Measurements from ENCODE around the gene WAPL. TPM values are rescaled to one million over a fixed set of nuclear protein-coding genes. Genes with fewer than 3 reads are reported as not detected.

WAPL gene
- total and polyA plus RNA-seq, 2 donors (not counting 1 experiment from before 2014, with no cell fraction given), result 8.3 to 42.8 TPM

DNA sequence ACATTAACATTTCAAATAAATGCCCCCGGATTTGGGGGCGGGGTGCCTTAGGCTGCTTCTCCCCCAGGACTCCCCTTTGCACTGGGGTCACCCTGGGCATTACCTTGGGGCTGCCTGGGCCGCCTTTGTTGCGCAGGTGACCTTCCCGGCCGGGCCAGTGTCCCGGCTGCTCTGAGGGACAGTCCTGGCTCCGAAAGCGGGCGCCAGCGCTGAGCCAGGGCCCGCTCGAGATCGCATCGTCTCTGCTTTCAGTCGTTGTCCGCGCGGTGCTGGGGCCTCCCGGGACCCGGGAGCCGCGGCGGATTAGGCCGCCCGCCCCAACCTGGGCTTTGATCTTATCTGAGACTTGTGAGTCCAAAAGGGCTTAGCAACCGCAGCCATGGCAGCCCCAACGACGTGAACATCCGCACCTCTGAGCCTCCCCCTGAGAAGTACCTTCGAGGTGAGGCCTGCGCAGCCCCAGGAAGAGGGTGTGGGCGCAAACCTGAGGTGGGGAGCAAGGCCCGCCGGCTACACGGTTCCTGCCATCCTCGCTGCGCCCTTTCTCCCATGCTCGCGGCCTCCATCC is 14.8 kb upstream of the WAPL start:
- H3K4me1 ChIP-seq (ENCODE audit: control insufficient read depth in 2 of 2, insufficient read depth in 2 of 2, low read length in 2 of 2), result peaks cover 15 to 21% of the 10 kb centered on the region in 2 donors
- H3K36me3 ChIP-seq (replicated peaks in 1 of 2; ENCODE audit: control extremely low read depth in 1 of 2, control insufficient read depth in 1 of 2, extremely low read depth in 1 of 2, insufficient read depth in 2 of 2, low read length in 1 of 2), result no peaks in the 10 kb centered on the region
- H3K4me2 ChIP-seq (replicated peaks; ENCODE audit: low read depth, low read length, poor library complexity, severe bottlenecking), result peak overlapping the region; percentile 96
- ATAC-seq (ENCODE audit: low read depth), result peak; percentile 37
- peak overlapping the region in 4 of 5 experiments; percentile 30 to 60 (median 56) for H3K4me3 ChIP-seq (ENCODE audit: control extremely low read depth in 1 of 5, extremely low read depth in 1 of 5, insufficient read depth in 1 of 5, low read depth in 2 of 5, low read length in 4 of 5)
- H3K27ac ChIP-seq (ENCODE audit: low read length in 2 of 2), result no peak overlapping the region
- peaks cover 0 to 27% (median 6%) of the 10 kb centered on the region in 4 experiments for H3K27me3 ChIP-seq (replicated peaks in 1 of 4; ENCODE audit: control extremely low read depth in 1 of 4, control insufficient read depth in 3 of 4, insufficient read depth in 4 of 4, low read length in 3 of 4)
- H3K9me3 Mint-ChIP-seq (ENCODE audit: insufficient read depth), result no peaks in the 10 kb centered on the region
- ChIA-PET POLR2A (no interaction called here), CTCF (interaction anchor here (0.5 to 0.7 kb wide), 2 partner anchors 14 to 93 kb away, joined by 3 to 4 read pairs; no protein-coding TSS in a partner anchor)
- 7% methylated on average over 40 of the region's 40 CpGs for WGBS (ENCODE audit: insufficient coverage)
- peak; percentile 58 for DNase-seq
- intact Hi-C loops (cut with micrococcal nuclease), result loop anchor here (1.0 kb wide), 1 partner anchor 15 kb away; the partner anchor contains the start of gene WAPL
- H2AFZ ChIP-seq (ENCODE audit: insufficient read depth, low read depth, low read length, poor library complexity, severe bottlenecking), result peak overlapping the region; percentile 96
- peak overlapping the region; percentile 85 for H3K4me3 Mint-ChIP-seq
- H3K79me2 ChIP-seq (ENCODE audit: control insufficient read depth, insufficient read depth, low read length), result no peaks in the 10 kb centered on the region
- peaks cover 0 to 12% (median 0%) of the 10 kb centered on the region in 3 donors for H3K9me3 ChIP-seq (ENCODE audit: control extremely low read depth in 1 of 3, control insufficient read depth in 2 of 3, insufficient read depth in 1 of 3, low read length in 2 of 3)
- no peaks in the 10 kb centered on the region for H4K20me1 ChIP-seq (ENCODE audit: control insufficient read depth, insufficient read depth, low read length, poor library complexity, severe bottlenecking)
- peaks cover 14% of the 10 kb centered on the region for H3K4me1 Mint-ChIP-seq
- H3K27me3 Mint-ChIP-seq, result peaks cover 9% of the 10 kb centered on the region
- peak overlapping the region; percentile 74 for H3K27ac Mint-ChIP-seq
- TF ChIP-seq, protein P1, sequence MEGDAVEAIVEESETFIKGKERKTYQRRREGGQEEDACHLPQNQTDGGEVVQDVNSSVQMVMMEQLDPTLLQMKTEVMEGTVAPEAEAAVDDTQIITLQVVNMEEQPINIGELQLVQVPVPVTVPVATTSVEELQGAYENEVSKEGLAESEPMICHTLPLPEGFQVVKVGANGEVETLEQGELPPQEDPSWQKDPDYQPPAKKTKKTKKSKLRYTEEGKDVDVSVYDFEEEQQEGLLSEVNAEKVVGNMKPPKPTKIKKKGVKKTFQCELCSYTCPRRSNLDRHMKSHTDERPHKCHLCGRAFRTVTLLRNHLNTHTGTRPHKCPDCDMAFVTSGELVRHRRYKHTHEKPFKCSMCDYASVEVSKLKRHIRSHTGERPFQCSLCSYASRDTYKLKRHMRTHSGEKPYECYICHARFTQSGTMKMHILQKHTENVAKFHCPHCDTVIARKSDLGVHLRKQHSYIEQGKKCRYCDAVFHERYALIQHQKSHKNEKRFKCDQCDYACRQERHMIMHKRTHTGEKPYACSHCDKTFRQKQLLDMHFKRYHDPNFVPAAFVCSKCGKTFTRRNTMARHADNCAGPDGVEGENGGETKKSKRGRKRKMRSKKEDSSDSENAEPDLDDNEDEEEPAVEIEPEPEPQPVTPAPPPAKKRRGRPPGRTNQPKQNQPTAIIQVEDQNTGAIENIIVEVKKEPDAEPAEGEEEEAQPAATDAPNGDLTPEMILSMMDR (IDR thresholded peaks at IDR 0.05), result no peak
- TF ChIP-seq EZH2 (IDR thresholded peaks at IDR 0.05; ENCODE audit: borderline replicate concordance, insufficient read depth, low read depth, low read length, poor library complexity, severe bottlenecking), result no peak
- peak overlapping the region; percentile 63 for H3K9ac ChIP-seq (ENCODE audit: low read length)
